Activated naive CD4-positive, alpha-beta T cell treated with anti-CD3 and anti-CD28 coated beads for 36 hours (primary cell): ENCODE measurements around the gene MICAL2. TPM values are rescaled to one million over a fixed set of nuclear protein-coding genes. Genes with fewer than 3 reads are reported as not detected.

Experiments used
- CTCF ChIA-PET: fragments of 350-600 bp; sonication (Branson Sonifier 250); formaldehyde crosslinking; loops from one replicate; lab custom pipeline; 2021; ENCODE audit warnings: antibody characterized with exemption; lab: Charles Lee
- DNase-seq: peaks from one replicate; pipeline ENCODE4 v3.0.0-alpha.2; 2020
- H3K27ac Mint-ChIP-seq: one replicate; pipeline ENCODE4 v1.8.0; 2021; ENCODE audit warnings: mild to moderate bottlenecking, mixed read lengths
- H3K27me3 Mint-ChIP-seq: one replicate; pipeline ENCODE4 v1.8.0; 2021; ENCODE audit warnings: low read depth, mixed read lengths
- H3K36me3 Mint-ChIP-seq: one replicate; pipeline ENCODE4 v1.8.0; 2021; ENCODE audit warnings: low read depth, mixed read lengths
- H3K4me1 Mint-ChIP-seq: one replicate; pipeline ENCODE4 v1.8.0; 2021; ENCODE audit warnings: low read depth, mixed read lengths
- H3K4me3 Mint-ChIP-seq: one replicate; pipeline ENCODE4 v1.8.0; 2021; ENCODE audit warnings: mild to moderate bottlenecking, moderate library complexity, mixed read lengths
- H3K9me3 Mint-ChIP-seq: one replicate; pipeline ENCODE4 v1.8.0; 2021; ENCODE audit warnings: mixed read lengths
- intact Hi-C: fragments of 100-400 bp; cut with micrococcal nuclease; formaldehyde crosslinking; loops from one replicate; pipeline ENCODE4 v1.15.1; 2023
- total RNA-seq, 2 experiments: library from RNA; stranded (reverse); gene quantifications; one replicate each; pipeline ENCODE4 v1.2.3, GENCODE V29; 2021

The MICAL2 gene
- total RNA-seq, 2 experiments from 2014 or later: 48.7 to 54.6 TPM

DNA sequence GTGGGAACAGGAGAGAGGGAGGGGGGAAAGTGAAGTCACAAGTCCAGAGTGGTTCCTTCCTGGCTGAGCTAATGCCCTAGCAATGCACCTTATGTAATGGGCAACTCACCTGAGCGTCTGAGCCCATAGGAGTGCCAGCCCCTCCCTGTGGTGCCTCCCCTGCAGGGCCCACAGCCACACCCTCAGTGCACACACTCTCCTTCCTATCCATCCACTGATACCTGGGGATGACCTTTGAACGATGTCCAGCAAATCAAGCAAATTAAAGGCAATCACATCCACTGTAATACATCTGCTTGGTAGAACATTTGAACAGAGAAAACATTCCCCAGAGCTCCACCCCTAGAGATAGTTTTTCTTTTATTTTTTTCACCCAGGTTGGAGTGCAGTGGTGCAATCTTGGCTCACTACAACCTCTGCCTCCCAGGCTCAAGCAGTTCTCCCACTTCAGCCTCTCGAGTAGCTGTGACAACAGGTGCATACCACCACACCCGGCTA lies 19.6 kb upstream of the MICAL2 start:
- H3K36me3 Mint-ChIP-seq: no peaks in the 10 kb centered on the region
- H3K9me3 Mint-ChIP-seq: no peaks in the 10 kb centered on the region
- intact Hi-C loops: loop anchor here (2.0 kb wide), 1 partner anchor 18 kb away; no protein-coding TSS in a partner anchor
- no peaks in the 10 kb centered on the region for H3K27me3 Mint-ChIP-seq
- H3K4me1 Mint-ChIP-seq: peaks cover 41% of the 10 kb centered on the region
- CTCF ChIA-PET: interaction anchor here (0.5 kb wide), 1 partner anchor 46 kb away, joined by 3 read pairs; no protein-coding TSS in a partner anchor
- H3K4me3 Mint-ChIP-seq: no peak overlapping the region
- no peak overlapping the region for H3K27ac Mint-ChIP-seq
- DNase-seq: no peak

DNA sequence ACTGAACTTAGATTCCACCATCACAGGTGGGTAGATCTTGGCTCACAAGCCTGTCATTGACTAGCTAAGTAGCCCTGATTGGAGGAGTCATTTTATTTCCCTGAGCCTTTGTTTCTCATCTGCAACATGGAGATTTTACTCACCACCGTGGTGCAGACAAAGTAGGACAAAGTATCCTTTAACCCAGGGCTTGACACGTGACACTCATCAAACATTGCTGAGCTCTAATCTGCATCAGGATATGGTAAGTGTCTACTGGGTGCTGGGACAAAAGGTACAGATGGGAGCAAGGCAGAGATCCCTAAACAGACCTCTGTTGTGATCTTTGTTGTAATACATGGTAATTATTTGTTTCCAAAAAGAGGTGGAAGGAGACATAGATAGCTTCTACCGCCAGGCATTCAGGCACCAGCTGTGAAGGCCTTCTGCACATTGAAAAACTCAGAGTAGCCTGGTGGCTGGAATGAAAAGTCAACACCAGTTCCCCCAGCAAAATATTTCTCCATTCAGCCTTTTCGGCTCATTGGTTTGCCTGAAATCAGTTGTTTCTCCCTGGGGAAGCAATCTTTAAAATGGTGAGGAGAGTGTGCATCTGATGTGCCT lies 18.3 kb upstream of the MICAL2 start:
- intact Hi-C loops: loop anchor here (2.0 kb wide), 1 partner anchor 17 kb away; no protein-coding TSS in a partner anchor
- no peak for DNase-seq
- no peaks in the 10 kb centered on the region for H3K9me3 Mint-ChIP-seq
- no peaks in the 10 kb centered on the region for H3K36me3 Mint-ChIP-seq
- H3K27me3 Mint-ChIP-seq: no peaks in the 10 kb centered on the region
- no peak overlapping the region for H3K4me3 Mint-ChIP-seq
- H3K27ac Mint-ChIP-seq: no peak overlapping the region
- CTCF ChIA-PET: interaction anchor here (1.0 kb wide), 1 partner anchor 125 kb away, joined by 3 read pairs; no protein-coding TSS in a partner anchor
- peaks cover 29% of the 10 kb centered on the region for H3K4me1 Mint-ChIP-seq

DNA sequence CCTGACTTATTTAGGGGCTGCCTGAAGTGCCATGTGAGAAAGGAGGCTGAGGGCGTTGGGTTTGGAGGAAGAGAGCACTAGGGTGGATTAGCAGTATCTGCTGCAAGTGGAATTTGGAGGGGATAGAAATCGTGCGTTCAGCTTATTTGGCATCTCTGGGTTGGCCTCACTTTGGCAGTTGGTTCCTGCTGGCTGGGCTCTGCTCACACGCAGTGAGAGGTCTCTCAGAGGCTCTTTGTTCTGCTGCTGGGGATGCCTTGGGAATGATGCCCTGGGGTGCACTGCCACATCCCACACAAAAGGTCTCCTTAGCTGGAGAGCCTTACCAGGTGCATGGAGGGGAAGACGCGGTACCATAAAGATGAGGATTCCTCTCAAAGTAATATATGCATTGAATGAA lies 17.7 kb upstream of the MICAL2 start:
- H3K27ac Mint-ChIP-seq: no peak overlapping the region
- H3K4me3 Mint-ChIP-seq: no peak overlapping the region
- CTCF ChIA-PET: interaction anchor here (1.0 kb wide), 1 partner anchor 126 kb away, joined by 3 read pairs; no protein-coding TSS in a partner anchor
- no peaks in the 10 kb centered on the region for H3K36me3 Mint-ChIP-seq
- H3K27me3 Mint-ChIP-seq: no peaks in the 10 kb centered on the region
- intact Hi-C loops: no loop called here
- no peaks in the 10 kb centered on the region for H3K9me3 Mint-ChIP-seq
- DNase-seq: no peak
- H3K4me1 Mint-ChIP-seq: peaks cover 22% of the 10 kb centered on the region

DNA sequence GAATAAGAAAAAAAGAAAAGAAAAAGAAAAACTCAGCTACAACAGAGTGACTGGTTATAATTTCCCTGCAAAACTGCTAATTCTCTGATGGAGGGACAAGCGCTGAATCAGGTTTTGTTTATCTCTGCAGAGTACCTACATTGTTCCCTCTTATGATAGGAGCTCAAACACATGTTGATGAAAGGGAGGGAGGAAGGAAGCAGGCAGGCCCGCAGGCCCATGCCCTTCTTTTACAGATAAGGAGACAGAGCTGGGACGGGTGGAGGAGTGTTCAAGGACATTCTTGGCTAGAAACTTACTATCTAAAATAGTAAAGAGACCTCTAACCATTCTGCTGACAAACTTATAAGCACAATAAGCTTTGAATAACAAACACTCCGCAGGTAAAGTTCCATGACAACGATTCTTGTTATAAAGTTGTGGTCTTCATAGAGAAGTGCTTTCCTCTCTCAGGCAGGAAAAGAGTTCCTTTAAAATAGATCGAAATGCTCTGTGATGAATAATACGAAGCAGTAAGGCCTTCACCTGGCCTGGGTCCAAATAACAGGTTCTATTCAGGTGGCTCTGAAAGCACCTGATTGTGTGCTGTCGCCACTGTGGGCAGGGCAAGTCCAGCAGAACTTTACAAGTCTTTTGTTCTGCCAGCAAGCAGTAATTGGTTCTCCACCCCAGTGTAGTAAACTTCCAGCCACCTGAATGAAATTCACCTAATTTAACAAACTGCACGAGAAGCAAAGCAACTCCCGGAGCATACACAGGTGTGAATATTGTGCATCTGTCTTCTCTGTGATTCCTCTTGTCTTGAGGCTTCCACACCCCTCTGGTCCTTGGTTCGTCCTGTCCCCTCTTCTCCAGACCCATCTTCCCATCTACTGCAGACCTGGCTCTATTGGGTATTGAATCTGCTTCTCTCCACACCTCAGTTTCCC lies 15.3 kb upstream of the MICAL2 start:
- Mint-ChIP-seq H3K4me1 (peaks cover 7% of the 10 kb centered on the region), H3K36me3 (no peaks in the 10 kb centered on the region), H3K27ac (no peak overlapping the region)

DNA sequence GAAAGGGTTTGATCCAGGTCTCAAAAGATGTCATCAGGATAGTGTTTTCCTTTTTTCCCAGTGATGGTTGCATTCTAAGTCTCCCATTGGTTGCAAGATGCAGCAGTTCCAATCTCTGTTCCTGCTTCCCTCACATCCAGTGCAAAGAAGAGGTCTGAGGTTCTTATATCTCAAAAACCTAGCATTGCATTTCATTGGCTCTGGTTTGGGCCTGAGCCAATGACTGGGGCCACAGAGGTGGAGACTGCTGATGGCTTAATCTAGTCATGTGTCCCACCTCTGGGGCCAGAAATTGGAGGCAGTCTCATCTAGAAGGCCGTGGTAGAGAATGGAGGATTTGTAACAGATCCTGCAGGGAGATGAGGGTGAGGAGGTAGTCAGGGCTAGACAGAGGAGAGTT lies 13.2 kb upstream of the MICAL2 start:
- Mint-ChIP-seq H3K27ac (no peak overlapping the region), H3K36me3 (no peaks in the 10 kb centered on the region), H3K4me3 (no peak overlapping the region), H3K4me1 (peaks cover 3% of the 10 kb centered on the region), H3K9me3 (no peaks in the 10 kb centered on the region), H3K27me3 (no peaks in the 10 kb centered on the region)
- no peak for DNase-seq
- intact Hi-C loops: no loop called here
- CTCF ChIA-PET: no interaction called here

More for the DNA sequence above, 15.3 kb upstream of the MICAL2 start:
- Mint-ChIP-seq H3K4me3 (no peak overlapping the region), H3K27me3 (no peaks in the 10 kb centered on the region), H3K9me3 (no peaks in the 10 kb centered on the region)
- DNase-seq: no peak
- intact Hi-C loops: no loop called here
- CTCF ChIA-PET: interaction anchor here (0.6 kb wide), 1 partner anchor 51 kb away, joined by 3 read pairs; no protein-coding TSS in a partner anchor

DNA sequence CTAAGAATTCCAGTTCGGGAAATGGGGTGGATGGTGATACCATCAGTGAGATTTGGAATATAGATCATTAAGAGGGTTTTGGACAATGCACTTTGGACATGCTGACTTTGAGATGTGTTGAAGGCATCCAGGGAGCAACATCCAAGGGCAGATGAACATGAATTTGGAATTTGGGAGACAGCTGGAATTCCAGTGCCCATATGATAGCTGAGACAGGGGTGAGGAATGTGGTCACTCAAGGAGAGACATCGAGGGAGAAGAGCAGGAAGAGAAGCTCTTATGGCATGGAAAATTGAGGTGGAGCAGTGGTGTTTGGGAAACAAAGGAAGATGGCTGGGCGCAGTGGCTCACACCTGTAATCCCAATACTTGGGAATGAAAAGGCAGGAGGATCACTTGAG lies 11.8 kb upstream of the MICAL2 start:
- intact Hi-C loops: no loop called here
- Mint-ChIP-seq H3K4me3 (no peak overlapping the region), H3K36me3 (no peaks in the 10 kb centered on the region), H3K4me1 (peaks cover 3% of the 10 kb centered on the region), H3K27ac (no peak overlapping the region), H3K9me3 (no peaks in the 10 kb centered on the region), H3K27me3 (no peaks in the 10 kb centered on the region)
- CTCF ChIA-PET: interaction anchor here (0.6 to 1.4 kb wide), 6 partner anchors 21 to 225 kb away, joined by 3 to 8 read pairs (median 4); no protein-coding TSS in a partner anchor
- no peak for DNase-seq

DNA sequence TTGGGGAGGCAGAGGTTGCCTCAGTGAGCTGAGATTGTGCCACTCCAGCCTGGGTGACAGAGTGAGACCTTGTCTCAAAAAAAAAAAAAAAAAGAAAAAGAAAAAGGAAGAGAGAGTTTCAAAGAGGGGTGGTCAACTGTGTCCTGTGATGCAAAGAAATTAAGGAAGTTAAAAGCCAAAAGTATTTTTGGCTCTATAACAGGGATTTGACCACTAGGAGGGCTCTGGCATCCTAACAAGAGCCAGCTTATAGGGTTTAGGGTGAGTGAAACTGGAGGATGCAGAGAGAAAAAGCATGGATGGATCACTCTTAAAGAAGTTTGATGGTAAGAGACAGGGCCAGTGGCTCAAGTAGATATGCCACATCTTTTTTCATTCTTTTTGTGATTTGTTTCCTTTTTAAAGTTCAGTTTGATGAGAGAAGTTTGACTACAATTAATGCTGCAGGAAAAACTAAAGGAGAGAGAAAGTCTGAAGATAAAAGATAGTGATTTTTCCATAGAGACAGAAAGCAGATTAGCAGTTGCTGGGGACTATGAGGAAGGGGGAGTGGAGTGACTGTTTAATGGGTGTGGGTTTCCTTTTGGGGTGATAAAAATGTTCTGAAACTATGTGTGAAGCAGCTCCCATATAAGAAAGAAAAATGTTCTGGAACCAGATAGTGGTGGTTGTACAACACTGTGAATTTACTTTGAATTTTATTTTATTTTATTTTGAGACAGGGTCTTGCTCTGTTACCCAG lies 11.1 kb upstream of the MICAL2 start:
- Mint-ChIP-seq H3K4me1 (peaks cover 3% of the 10 kb centered on the region), H3K9me3 (no peaks in the 10 kb centered on the region), H3K4me3 (no peak overlapping the region), H3K27ac (no peak overlapping the region), H3K27me3 (no peaks in the 10 kb centered on the region), H3K36me3 (no peaks in the 10 kb centered on the region)
- CTCF ChIA-PET: interaction anchor here (0.7 to 1.4 kb wide), 4 partner anchors 52 to 183 kb away, joined by 3 to 4 read pairs (median 3); no protein-coding TSS in a partner anchor
- intact Hi-C loops: no loop called here
- no peak for DNase-seq

DNA sequence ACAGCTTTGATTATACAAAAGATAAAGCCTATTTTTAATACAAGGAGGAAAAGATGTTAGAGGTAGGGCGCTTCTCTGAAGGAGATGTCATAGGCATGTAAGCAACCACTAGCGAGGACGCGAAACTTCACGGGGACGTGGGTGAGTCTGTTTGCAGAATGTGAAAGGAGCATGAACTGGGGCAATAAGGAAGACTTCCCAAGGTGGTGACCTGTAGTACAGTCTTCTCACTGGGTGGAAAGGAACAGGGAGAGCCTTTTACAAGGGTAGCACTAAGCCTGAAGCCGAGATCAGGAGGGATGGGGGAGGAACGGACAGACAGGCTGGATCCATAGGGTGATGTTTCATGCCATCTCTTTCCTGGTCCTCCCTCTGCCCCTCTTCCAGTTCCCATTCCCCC lies 10.0 kb upstream of the MICAL2 start:
- Mint-ChIP-seq H3K4me3 (no peak overlapping the region), H3K4me1 (peaks cover 3% of the 10 kb centered on the region), H3K36me3 (no peaks in the 10 kb centered on the region), H3K27me3 (peaks cover 2% of the 10 kb centered on the region), H3K9me3 (no peaks in the 10 kb centered on the region), H3K27ac (no peak overlapping the region)
- CTCF ChIA-PET: no interaction called here
- intact Hi-C loops: no loop called here
- no peak for DNase-seq

DNA sequence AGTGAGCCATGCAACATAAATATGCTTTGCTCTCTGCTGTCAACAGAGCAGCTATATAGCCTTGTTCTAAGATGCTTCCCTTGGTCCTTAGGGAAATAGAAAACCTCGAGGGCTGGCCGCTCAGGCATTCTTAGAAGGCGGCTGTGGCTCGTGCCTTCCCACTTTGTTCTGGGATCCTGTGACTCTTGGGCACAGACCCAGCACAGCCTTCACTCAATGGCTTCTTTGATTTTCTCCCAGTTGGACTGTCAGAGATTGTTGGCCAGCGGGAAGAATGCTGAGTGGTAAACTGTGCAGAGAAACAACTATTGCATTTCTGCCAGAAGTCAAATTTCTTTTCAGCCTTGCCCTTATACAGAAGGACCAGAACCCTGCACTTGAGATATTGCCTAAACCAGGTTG lies 9.5 kb upstream of the MICAL2 start:
- Mint-ChIP-seq H3K4me1 (peaks cover 3% of the 10 kb centered on the region), H3K9me3 (no peaks in the 10 kb centered on the region), H3K27ac (no peak overlapping the region), H3K4me3 (no peak overlapping the region), H3K36me3 (no peaks in the 10 kb centered on the region), H3K27me3 (peaks cover 2% of the 10 kb centered on the region)
- DNase-seq: no peak
- CTCF ChIA-PET: no interaction called here
- intact Hi-C loops: no loop called here

DNA sequence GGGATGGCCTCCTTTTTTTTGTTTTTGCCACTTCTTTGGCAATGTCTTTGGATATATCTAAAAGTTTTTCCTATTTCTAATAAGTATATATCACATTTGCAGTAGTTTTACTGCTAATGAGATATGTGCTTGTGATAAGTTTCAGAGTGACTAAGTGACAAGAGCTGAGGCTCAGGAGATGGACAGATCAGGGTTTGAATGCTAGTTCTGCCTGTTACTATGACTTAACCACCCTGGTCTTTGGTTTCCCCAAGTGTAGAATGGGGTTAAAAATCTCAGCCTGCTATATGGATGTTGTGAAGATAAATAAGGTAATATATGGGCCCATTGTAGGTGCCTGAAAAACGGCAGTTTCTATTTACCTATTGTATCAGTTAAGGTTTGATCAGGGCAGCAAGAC lies 9.1 kb upstream of the MICAL2 start:
- no peak overlapping the region for H3K4me3 Mint-ChIP-seq
- no peak for DNase-seq
- H3K27ac Mint-ChIP-seq: no peak overlapping the region
- H3K4me1 Mint-ChIP-seq: peaks cover 3% of the 10 kb centered on the region
- intact Hi-C loops: no loop called here
- H3K27me3 Mint-ChIP-seq: peaks cover 2% of the 10 kb centered on the region
- no peaks in the 10 kb centered on the region for H3K36me3 Mint-ChIP-seq
- no peaks in the 10 kb centered on the region for H3K9me3 Mint-ChIP-seq
- CTCF ChIA-PET: no interaction called here

DNA sequence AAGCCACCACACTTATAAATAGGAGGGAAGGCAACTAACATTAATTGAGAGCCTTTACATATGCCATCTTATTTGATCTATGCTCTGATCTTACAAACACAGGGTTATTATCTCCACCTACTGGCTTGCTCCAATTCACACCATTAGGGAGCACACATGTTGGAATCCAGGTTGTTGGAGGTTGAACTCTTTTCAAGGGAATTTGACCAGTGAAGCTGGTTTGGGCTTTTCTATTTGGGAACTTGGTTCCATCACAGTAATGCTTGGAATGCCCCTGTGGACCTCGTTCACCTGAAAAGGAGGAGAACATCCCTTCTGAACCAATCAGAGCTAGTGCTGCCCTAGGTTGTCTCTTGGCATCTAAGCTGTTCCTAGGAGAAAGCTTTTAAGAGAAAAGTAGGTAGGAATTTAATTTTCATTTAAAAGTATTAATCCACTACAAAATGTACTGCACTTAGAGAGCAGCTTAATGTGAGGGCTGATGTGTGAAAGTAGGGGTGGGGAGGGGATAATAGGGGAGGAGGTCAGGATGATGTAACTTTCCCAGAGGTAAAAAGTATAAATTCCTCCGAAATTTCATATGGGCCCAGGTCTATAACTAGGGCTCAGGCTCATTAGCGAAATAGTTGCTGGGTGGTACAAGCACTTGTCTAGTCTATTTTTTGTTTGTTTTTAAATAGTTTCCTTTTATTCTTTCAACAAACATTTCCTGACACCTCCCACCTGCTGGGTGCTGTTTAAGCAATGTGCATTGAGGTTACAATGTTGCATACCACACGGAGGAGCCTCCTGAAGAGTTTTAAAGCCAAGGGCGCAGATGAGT lies 7.6 kb upstream of the MICAL2 start:
- DNase-seq: no peak
- no peak overlapping the region for H3K27ac Mint-ChIP-seq
- H3K36me3 Mint-ChIP-seq: no peaks in the 10 kb centered on the region
- no peak overlapping the region for H3K4me3 Mint-ChIP-seq
- peaks cover 2% of the 10 kb centered on the region for H3K27me3 Mint-ChIP-seq
- H3K4me1 Mint-ChIP-seq: peaks cover 3% of the 10 kb centered on the region
- H3K9me3 Mint-ChIP-seq: no peaks in the 10 kb centered on the region
- CTCF ChIA-PET: interaction anchor here (1.4 kb wide), 1 partner anchor 134 kb away, joined by 4 read pairs; no protein-coding TSS in a partner anchor
- intact Hi-C loops: no loop called here
